Mesendoderm (in vitro differentiated cells): Measurements from ENCODE around the gene NOD2.

Experiments used
- DNase-seq: peaks from one replicate; pipeline ENCODE4 v3.0.0; 2013
- H2AK5ac ChIP-seq: 2 replicates; pipeline ENCODE4 v1.6.1; 2013; ENCODE audit warnings: low read length, inconsistent platforms
- H2BK120ac ChIP-seq: 2 replicates; pipeline ENCODE4 v1.6.1; 2013; ENCODE audit warnings: low read depth, mild to moderate bottlenecking, low read length, moderate library complexity, mixed read lengths
- H2BK15ac ChIP-seq: replicated peaks from 2 replicates; pipeline ENCODE4 v1.6.1; 2013; ENCODE audit warnings: low read depth, mild to moderate bottlenecking, moderate library complexity
- H2BK5ac ChIP-seq: 2 replicates; pipeline ENCODE4 v1.6.1; 2013; ENCODE audit warnings: low read length, inconsistent platforms
- H3K18ac ChIP-seq: 2 replicates; pipeline ENCODE4 v1.6.1; 2013; ENCODE audit warnings: mild to moderate bottlenecking, low read length, mixed read lengths
- H3K23ac ChIP-seq: one replicate; pipeline ENCODE4 v1.6.1; 2013; ENCODE audit warnings: low read length
- H3K27ac ChIP-seq: 2 replicates; pipeline ENCODE4 v1.5.1; 2013; ENCODE audit warnings: low read depth, mild to moderate bottlenecking, inconsistent platforms, low read length, moderate library complexity
- H3K27me3 ChIP-seq: 2 replicates; pipeline ENCODE4 v1.6.1; 2013; ENCODE audit warnings: low read length, control low read depth, mild to moderate bottlenecking, inconsistent platforms; ENCODE audit not compliant: insufficient read depth, poor library complexity
- H3K36me3 ChIP-seq: 2 replicates; pipeline ENCODE4 v1.6.1; 2013; ENCODE audit warnings: low read length, inconsistent platforms; ENCODE audit not compliant: control insufficient read depth, insufficient read depth
- H3K4ac ChIP-seq: one replicate; pipeline ENCODE4 v1.6.1; 2013; ENCODE audit warnings: low read depth, mild to moderate bottlenecking, low read length, moderate library complexity
- H3K4me1 ChIP-seq: 2 replicates; pipeline ENCODE4 v1.6.1; 2013; ENCODE audit warnings: low read depth, low read length, inconsistent platforms; ENCODE audit not compliant: control insufficient read depth
- H3K4me2 ChIP-seq: 2 replicates; pipeline ENCODE4 v1.6.1; 2013; ENCODE audit warnings: low read length
- H3K4me3 ChIP-seq: 2 replicates; pipeline ENCODE4 v1.5.1; 2013; ENCODE audit warnings: mild to moderate bottlenecking, low read length
- H3K56ac ChIP-seq: one replicate; pipeline ENCODE4 v1.6.1; 2013; ENCODE audit warnings: low read length
- H3K79me1 ChIP-seq: 2 replicates; pipeline ENCODE4 v1.6.1; 2013; ENCODE audit warnings: low read length, inconsistent platforms
- H3K79me2 ChIP-seq: 2 replicates; pipeline ENCODE4 v1.6.1; 2013; ENCODE audit warnings: mild to moderate bottlenecking, low read length; ENCODE audit not compliant: control insufficient read depth, insufficient read depth
- H3K9ac ChIP-seq: 2 replicates; pipeline ENCODE4 v1.6.1; 2013; ENCODE audit warnings: low read length, inconsistent platforms
- H4K5ac ChIP-seq: one replicate; pipeline ENCODE4 v1.6.1; 2013; ENCODE audit warnings: low read length
- H4K8ac ChIP-seq: one replicate; pipeline ENCODE4 v1.6.1; 2013; ENCODE audit warnings: low read depth, mild to moderate bottlenecking, control low read depth, low read length, moderate library complexity
- WGBS: extraction: QIAGEN DNeasy Blood & Tissue Kit; methylation state at CpG from one replicate; pipeline ENCODE4 v1.1.7; 2013; ENCODE audit warnings: low lambda C conversion rate, missing lambda C conversion rate; ENCODE audit not compliant: insufficient coverage; ENCODE audit errors: extremely low coverage; 5-methylcytosine and 5-hydroxymethylcytosine counted together

NOD2 gene

DNA sequence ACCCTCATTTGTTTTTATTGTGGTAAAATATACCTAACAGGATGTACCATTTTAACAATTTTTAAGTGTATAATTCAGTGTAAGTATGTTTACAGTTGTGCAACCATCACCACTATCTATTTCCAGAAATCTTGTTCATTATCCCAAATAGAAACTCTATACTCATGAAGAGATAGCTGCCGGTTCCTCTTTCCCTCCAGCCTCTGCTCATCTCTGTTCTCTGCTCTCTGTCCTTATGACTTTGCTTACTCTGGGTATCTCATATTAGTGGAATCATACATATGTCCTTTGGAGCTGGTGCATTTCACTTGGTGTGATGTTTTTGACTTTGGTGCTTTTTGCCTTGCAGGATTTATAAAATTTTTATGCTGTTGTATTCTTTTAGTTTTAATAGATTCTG is 67.9 kb downstream of the NOD2 start:
- H3K4me3 ChIP-seq: no peak overlapping the region
- no peak for DNase-seq
- whole genome bisulfite sequencing: no CpG with 5 or more reads among the region's 1 CpG

GRCh38 chr16:50762241-50762640 is 68.8 kb downstream of the NOD2 start:
- Histone ChIP-seq H3K23ac (no peak overlapping the region), H3K4me1 (no peaks in the 10 kb centered on the region), H3K18ac (no peak overlapping the region), H3K27ac (no peak overlapping the region), H3K4ac (no peak overlapping the region), H3K79me2 (no peaks in the 10 kb centered on the region), H2AK5ac (no peak overlapping the region), H4K8ac (no peak overlapping the region), H4K5ac (no peak overlapping the region), H2BK120ac (no peak overlapping the region), H3K56ac (no peak overlapping the region), H2BK15ac (no peak overlapping the region), H2BK5ac (no peak overlapping the region), H3K9ac (no peak overlapping the region), H3K4me3 (no peak overlapping the region), H3K36me3 (no peaks in the 10 kb centered on the region), H3K4me2 (no peak overlapping the region), H3K27me3 (no peaks in the 10 kb centered on the region), H3K79me1 (no peaks in the 10 kb centered on the region)
- DNase-seq: no peak
- no CpG with 5 or more reads among the region's 3 CpGs for WGBS

More for the DNA sequence above, 67.9 kb downstream of the NOD2 start:
- Histone ChIP-seq H3K56ac (no peak overlapping the region), H3K4me1 (no peaks in the 10 kb centered on the region), H3K4ac (no peak overlapping the region), H3K36me3 (no peaks in the 10 kb centered on the region), H3K79me2 (no peaks in the 10 kb centered on the region), H3K79me1 (no peaks in the 10 kb centered on the region), H3K18ac (no peak overlapping the region), H3K27me3 (no peaks in the 10 kb centered on the region), H4K8ac (no peak overlapping the region), H2BK120ac (no peak overlapping the region), H3K23ac (no peak overlapping the region), H3K4me2 (no peak overlapping the region), H3K27ac (no peak overlapping the region), H2BK15ac (no peak overlapping the region), H2AK5ac (no peak overlapping the region), H3K9ac (no peak overlapping the region), H2BK5ac (no peak overlapping the region), H4K5ac (no peak overlapping the region)

DNA sequence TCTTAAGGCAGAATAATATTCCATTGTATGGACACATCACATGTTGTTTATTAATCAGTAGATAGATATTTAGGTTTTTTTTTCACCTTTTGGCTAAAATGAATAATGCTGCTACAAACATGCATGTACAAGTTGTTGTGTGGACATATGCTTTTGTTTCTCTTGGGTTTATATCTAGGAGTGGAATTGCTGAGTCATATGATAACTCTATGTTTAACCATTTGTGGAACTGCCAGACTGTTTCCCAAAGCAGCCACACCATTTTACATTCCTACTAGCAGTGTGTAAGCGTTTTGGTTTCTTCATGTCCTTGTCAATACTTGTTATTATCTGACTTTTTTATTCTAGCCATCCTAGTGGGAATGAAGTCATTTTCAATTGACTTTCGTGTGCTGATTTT is 69.8 kb downstream of the NOD2 start:
- Histone ChIP-seq H2AK5ac (no peak overlapping the region), H3K27ac (no peak overlapping the region), H2BK15ac (no peak overlapping the region), H3K79me2 (no peaks in the 10 kb centered on the region), H2BK5ac (no peak overlapping the region), H2BK120ac (no peak overlapping the region), H4K8ac (no peak overlapping the region), H3K23ac (no peak overlapping the region), H3K27me3 (no peaks in the 10 kb centered on the region), H3K4ac (no peak overlapping the region), H3K56ac (no peak overlapping the region), H3K4me2 (no peak overlapping the region), H3K4me3 (no peak overlapping the region), H3K36me3 (no peaks in the 10 kb centered on the region), H3K79me1 (no peaks in the 10 kb centered on the region), H4K5ac (no peak overlapping the region), H3K9ac (no peak overlapping the region), H3K4me1 (no peaks in the 10 kb centered on the region), H3K18ac (no peak overlapping the region)
- WGBS: no CpG with 5 or more reads among the region's 2 CpGs
- no peak for DNase-seq

DNA sequence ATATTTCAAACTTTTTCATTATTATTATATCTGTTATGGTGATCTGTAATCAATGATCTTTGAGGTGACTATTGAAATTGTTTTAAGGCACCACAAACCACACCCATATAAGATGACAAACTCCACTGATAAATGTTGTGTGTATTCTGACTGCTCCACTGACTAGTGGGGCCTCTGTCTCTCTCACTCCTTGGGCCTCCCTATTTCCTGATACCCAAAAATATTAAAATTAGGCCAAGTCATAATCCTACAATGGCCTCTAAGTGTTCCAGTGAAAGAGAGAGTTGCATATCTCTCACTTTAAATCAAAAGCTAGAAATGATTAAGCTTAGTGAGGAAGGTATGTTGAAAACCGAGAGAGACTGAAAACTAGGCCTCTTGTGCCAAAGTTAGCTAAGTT is 71.9 kb downstream of the NOD2 start:
- Histone ChIP-seq H3K79me1 (no peaks in the 10 kb centered on the region), H3K9ac (no peak overlapping the region), H3K56ac (no peak overlapping the region), H3K79me2 (no peaks in the 10 kb centered on the region), H3K18ac (no peak overlapping the region), H3K36me3 (no peaks in the 10 kb centered on the region), H3K27ac (no peak overlapping the region), H3K4me1 (no peaks in the 10 kb centered on the region), H3K27me3 (no peaks in the 10 kb centered on the region), H2AK5ac (no peak overlapping the region), H3K4me2 (no peak overlapping the region), H3K23ac (no peak overlapping the region), H4K8ac (no peak overlapping the region), H2BK5ac (no peak overlapping the region), H3K4ac (no peak overlapping the region), H4K5ac (no peak overlapping the region), H3K4me3 (no peak overlapping the region), H2BK120ac (no peak overlapping the region), H2BK15ac (no peak overlapping the region)
- WGBS: no CpG with 5 or more reads among the region's 1 CpG
- no peak for DNase-seq

DNA sequence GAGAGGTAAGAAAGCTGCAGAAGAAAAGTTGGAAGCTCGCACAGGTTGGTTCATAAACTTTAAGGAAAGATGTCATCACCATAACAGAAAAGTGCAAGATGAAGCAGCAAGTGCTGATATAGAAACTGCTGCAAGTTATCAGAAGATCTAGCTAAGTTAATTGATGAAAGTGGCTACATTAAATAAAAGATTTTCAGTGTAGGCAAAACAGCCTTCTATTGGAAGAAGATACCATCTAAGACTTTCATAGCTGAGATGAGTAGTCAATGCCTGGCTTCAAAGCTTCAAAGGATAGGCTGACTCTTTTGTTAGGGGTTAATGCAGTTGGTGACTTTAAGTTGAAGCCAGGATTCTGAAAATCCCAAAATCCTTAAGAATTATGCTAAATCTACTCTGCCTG is 72.5 kb downstream of the NOD2 start:
- Histone ChIP-seq H3K56ac (no peak overlapping the region), H2BK5ac (no peak overlapping the region), H3K4me1 (no peaks in the 10 kb centered on the region), H3K9ac (no peak overlapping the region), H2BK15ac (no peak overlapping the region), H3K4me3 (no peak overlapping the region), H4K8ac (no peak overlapping the region), H3K79me2 (no peaks in the 10 kb centered on the region), H3K18ac (no peak overlapping the region), H3K4me2 (no peak overlapping the region), H2AK5ac (no peak overlapping the region), H3K27ac (no peak overlapping the region), H4K5ac (no peak overlapping the region), H2BK120ac (no peak overlapping the region), H3K36me3 (no peaks in the 10 kb centered on the region), H3K4ac (no peak overlapping the region), H3K27me3 (no peaks in the 10 kb centered on the region), H3K23ac (no peak overlapping the region), H3K79me1 (no peaks in the 10 kb centered on the region)
- no peak for DNase-seq
- WGBS: no CpG with 5 or more reads among the region's 1 CpG

- Histone ChIP-seq H3K79me2 (no peaks in the 10 kb centered on the region), H2AK5ac (no peak overlapping the region), H2BK120ac (no peak overlapping the region), H2BK15ac (no peak overlapping the region), H3K4me1 (no peaks in the 10 kb centered on the region), H3K18ac (no peak overlapping the region), H3K23ac (no peak overlapping the region), H2BK5ac (no peak overlapping the region), H3K27me3 (no peaks in the 10 kb centered on the region), H3K27ac (no peak overlapping the region), H3K56ac (no peak overlapping the region), H4K5ac (no peak overlapping the region), H3K4ac (no peak overlapping the region), H3K9ac (no peak overlapping the region), H3K36me3 (no peaks in the 10 kb centered on the region), H3K4me3 (no peak overlapping the region), H4K8ac (no peak overlapping the region), H3K4me2 (no peak overlapping the region), H3K79me1 (no peaks in the 10 kb centered on the region)
- WGBS: no CpG with 5 or more reads among the region's 2 CpGs
- no peak for DNase-seq
Observed at GRCh38 chr16:50767197-50767596, 73.8 kb downstream of the NOD2 start.
